ENCODE results near the gene FXR1. TPM values are rescaled to one million over a fixed set of nuclear protein-coding genes. Genes with fewer than 3 reads are reported as not detected.
A peak's percentile ranks its signal among the peaks of the same experiment; 100 is the strongest.

Gene FXR1
- total and polyA plus RNA-seq, 2 donors (not counting 1 experiment from before 2014, with no cell fraction given) = 148 to 252 TPM

GRCh38 chr3:180910823-180911222, 1.6 kb upstream of the FXR1 start:
- Histone ChIP-seq H3K9me3 (ENCODE audit: control insufficient read depth, insufficient read depth, low read depth, low read length) (no peaks in the 10 kb centered on the region), H3K4me2 (ENCODE audit: extremely low read depth, insufficient read depth, low read length) (no peak overlapping the region), H3K79me2 (ENCODE audit: control insufficient read depth, insufficient read depth, low read length) (peaks cover 33% of the 10 kb centered on the region), H4K20me1 (ENCODE audit: control insufficient read depth, extremely low read depth, insufficient read depth, low read length) (no peaks in the 10 kb centered on the region), H3K27ac (ENCODE audit: insufficient read depth, low read length) (no peak overlapping the region), H3K27me3 (ENCODE audit: control insufficient read depth, insufficient read depth, low read length) (no peaks in the 10 kb centered on the region), H3K9ac (ENCODE audit: insufficient read depth, low read length) (no peak overlapping the region), H3K36me3 (ENCODE audit: control insufficient read depth, insufficient read depth, low read length) (no peaks in the 10 kb centered on the region), H3K4me1 (ENCODE audit: control insufficient read depth, extremely low read depth, insufficient read depth, low read length) (no peaks in the 10 kb centered on the region), H2AFZ (ENCODE audit: low read length) (no peak overlapping the region), H3K4me3 (replicated peaks in 1 of 4; ENCODE audit: control extremely low read depth in 1 of 4, insufficient read depth in 1 of 4, low read depth in 3 of 4, low read length in 4 of 4) (no peak overlapping the region)
- no peak for DNase-seq (ENCODE audit: low read depth in 2 of 2)
- TF ChIP-seq EZH2 (IDR thresholded peaks at IDR 0.05; ENCODE audit: low read length, missing control alignments) = no peak

DNA sequence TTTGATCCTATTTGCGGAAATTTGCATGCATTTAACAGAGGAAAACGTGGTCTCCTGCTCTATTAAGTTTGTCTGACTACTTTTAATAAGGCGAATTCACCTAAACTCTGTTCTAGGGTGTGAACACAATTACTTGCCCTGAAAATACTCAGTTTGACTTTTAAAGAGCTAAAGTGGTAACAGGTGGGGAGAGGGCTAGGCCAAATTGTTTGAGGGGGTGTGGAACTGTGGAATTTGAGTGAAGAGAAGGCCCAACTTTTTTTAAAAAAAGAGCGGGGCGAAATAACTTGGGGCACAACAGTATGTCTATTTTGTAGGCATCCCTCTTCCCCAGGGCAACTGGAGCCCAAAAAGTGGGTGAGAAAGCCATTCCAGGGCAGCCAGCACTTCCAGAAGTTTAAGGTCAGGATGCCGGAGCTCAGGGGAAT, 580 bp upstream of the FXR1 start:
- Histone ChIP-seq H2AFZ (ENCODE audit: low read length) (peak overlapping the region; percentile 88), H3K4me2 (ENCODE audit: extremely low read depth, insufficient read depth, low read length) (peak overlapping the region; percentile 60), H3K9me3 (ENCODE audit: control insufficient read depth, insufficient read depth, low read depth, low read length) (no peaks in the 10 kb centered on the region), H3K4me1 (ENCODE audit: control insufficient read depth, extremely low read depth, insufficient read depth, low read length) (no peaks in the 10 kb centered on the region), H3K9ac (ENCODE audit: insufficient read depth, low read length) (peak overlapping the region; percentile 56), H3K27me3 (ENCODE audit: control insufficient read depth, insufficient read depth, low read length) (no peaks in the 10 kb centered on the region), H4K20me1 (ENCODE audit: control insufficient read depth, extremely low read depth, insufficient read depth, low read length) (no peaks in the 10 kb centered on the region), H3K27ac (ENCODE audit: insufficient read depth, low read length) (peak overlapping the region; percentile 98), H3K79me2 (ENCODE audit: control insufficient read depth, insufficient read depth, low read length) (peaks cover 44% of the 10 kb centered on the region), H3K36me3 (ENCODE audit: control insufficient read depth, insufficient read depth, low read length) (no peaks in the 10 kb centered on the region), H3K4me3 (replicated peaks in 1 of 4; ENCODE audit: control extremely low read depth in 1 of 4, insufficient read depth in 1 of 4, low read depth in 3 of 4, low read length in 4 of 4) (peak overlapping the region; percentile 88 to 97 (median 94))
- TF ChIP-seq CTCF (conservative IDR thresholded peaks at IDR 0.05 in 1 of 2, IDR thresholded peaks at IDR 0.05 in 1 of 2; ENCODE audit: low read depth in 1 of 2, low read length in 2 of 2) = no peak
- TF ChIP-seq EZH2 (IDR thresholded peaks at IDR 0.05; ENCODE audit: low read length, missing control alignments) = no peak
- no peak for DNase-seq (ENCODE audit: low read depth in 2 of 2)

- no peaks in the 10 kb centered on the region for H3K4me1 ChIP-seq (ENCODE audit: control insufficient read depth, extremely low read depth, insufficient read depth, low read length)
- no peaks in the 10 kb centered on the region for H3K36me3 ChIP-seq (ENCODE audit: control insufficient read depth, insufficient read depth, low read length)
- H4K20me1 ChIP-seq (ENCODE audit: control insufficient read depth, extremely low read depth, insufficient read depth, low read length) = no peaks in the 10 kb centered on the region
- H3K9me3 ChIP-seq (ENCODE audit: control insufficient read depth, insufficient read depth, low read depth, low read length) = no peaks in the 10 kb centered on the region
- peaks cover 61% of the 10 kb centered on the region for H3K79me2 ChIP-seq (ENCODE audit: control insufficient read depth, insufficient read depth, low read length)
- H3K9ac ChIP-seq (ENCODE audit: insufficient read depth, low read length) = peak overlapping the region; percentile 96
- peak; percentile 43 to 48 for DNase-seq (ENCODE audit: low read depth in 2 of 2)
- peak overlapping the region; percentile 98 for H3K27ac ChIP-seq (ENCODE audit: insufficient read depth, low read length)
- no peak for TF ChIP-seq CTCF (conservative IDR thresholded peaks at IDR 0.05 in 1 of 2, IDR thresholded peaks at IDR 0.05 in 1 of 2; ENCODE audit: low read depth in 1 of 2, low read length in 2 of 2)
- H3K4me3 ChIP-seq (replicated peaks in 1 of 4; ENCODE audit: control extremely low read depth in 1 of 4, insufficient read depth in 1 of 4, low read depth in 3 of 4, low read length in 4 of 4) = peak overlapping the region; percentile 88 to 97 (median 94)
- no peak overlapping the region for H2AFZ ChIP-seq (ENCODE audit: low read length)
- H3K27me3 ChIP-seq (ENCODE audit: control insufficient read depth, insufficient read depth, low read length) = no peaks in the 10 kb centered on the region
- peak overlapping the region; percentile 97 for H3K4me2 ChIP-seq (ENCODE audit: extremely low read depth, insufficient read depth, low read length)
These were observed 1.3 kb downstream of the FXR1 start for GRCh38 chr3:180913581-180914404.

All from fibroblast of lung (primary cell).